Smooth muscle cell (in vitro differentiated cells): ENCODE data around the gene C1orf116. TPM values are rescaled to one million over a fixed set of nuclear protein-coding genes. Genes with fewer than 3 reads are reported as not detected.

Source experiments
- DNase-seq: peaks from one replicate; lab custom pipeline; 2025; ENCODE audit not compliant: unreplicated experiment; lab: John Stamatoyannopoulos, UW
- H2AFZ ChIP-seq: fragments of 200-600 bp; sonication (generic); 2 replicates; pipeline ENCODE4 v1.6.0; 2016; ENCODE audit warnings: antibody characterized with exemption, low read depth, mild to moderate bottlenecking
- H3F3A ChIP-seq: fragments of 200-600 bp; sonication (generic); 2 replicates; pipeline ENCODE4 v1.6.0; 2017; ENCODE audit warnings: antibody characterized with exemption, low read depth
- H3K27ac ChIP-seq: fragments of 200-600 bp; sonication (generic); 2 replicates; pipeline ENCODE4 v1.5.1; 2016; ENCODE audit warnings: low read depth, mild to moderate bottlenecking
- H3K27me3 ChIP-seq: fragments of 200-600 bp; sonication (generic); 2 replicates; pipeline ENCODE4 v1.6.1; 2016; ENCODE audit warnings: low read depth, mild to moderate bottlenecking
- H3K36me3 ChIP-seq: fragments of 200-600 bp; sonication (generic); 2 replicates; pipeline ENCODE4 v1.5.1; 2016; ENCODE audit warnings: low read depth
- H3K4me1 ChIP-seq: fragments of 200-600 bp; sonication (generic); 2 replicates; pipeline ENCODE4 v1.5.1; 2016; ENCODE audit warnings: low read depth
- H3K4me2 ChIP-seq: fragments of 200-600 bp; sonication (generic); 2 replicates; pipeline ENCODE4 v1.6.0; 2016; ENCODE audit warnings: mild to moderate bottlenecking
- H3K4me3 ChIP-seq: fragments of 200-600 bp; sonication (generic); 2 replicates; pipeline ENCODE4 v1.5.1; 2016; ENCODE audit warnings: mild to moderate bottlenecking
- H3K79me2 ChIP-seq: fragments of 200-600 bp; sonication (generic); 2 replicates; pipeline ENCODE4 v1.6.0; 2016; ENCODE audit warnings: low read depth, mild to moderate bottlenecking
- H3K9ac ChIP-seq: fragments of 200-600 bp; sonication (generic); 2 replicates; pipeline ENCODE4 v1.6.0; 2016; ENCODE audit warnings: low read depth
- H3K9me3 ChIP-seq: fragments of 200-600 bp; sonication (generic); replicated peaks from 2 replicates; pipeline ENCODE4 v1.5.1; 2016; ENCODE audit warnings: low read depth
- H4K20me1 ChIP-seq: fragments of 200-600 bp; sonication (generic); 2 replicates; pipeline ENCODE4 v1.6.0; 2016; ENCODE audit warnings: low read depth
- WGBS: methylation state at CpG from one replicate; pipeline ENCODE4 v1.1.7; 2016; ENCODE audit warnings: low lambda C conversion rate; 5-methylcytosine and 5-hydroxymethylcytosine counted together
- polyA plus RNA-seq: library from polyadenylated mRNA; unstranded; fragments of >200 nt; fragmentation: Nextera tagmentation; extraction: Ambion mirVana; gene quantifications from 2 replicates; pipeline ENCODE4 v1.2.1, GENCODE V29; 2016
- total RNA-seq: library from RNA; depleted of rRNA; stranded (reverse); fragments of >200 nt; gene quantifications from 2 replicates; pipeline ENCODE4 v1.2.3, GENCODE V29; 2014
- TF ChIP-seq, protein P1 (sequence below): fragments of 200-600 bp; sonication (generic); IDR thresholded peaks from 2 replicates; pipeline ENCODE4 v1.5.1; 2017; ENCODE audit warnings: borderline replicate concordance, mild to moderate bottlenecking, antibody characterized with exemption; ENCODE audit not compliant: insufficient read depth, poor library complexity, severe bottlenecking

Gene C1orf116
- total and polyA plus RNA-seq, 2 experiments from 2014 or later: 0.14 to 6.0 TPM

DNA sequence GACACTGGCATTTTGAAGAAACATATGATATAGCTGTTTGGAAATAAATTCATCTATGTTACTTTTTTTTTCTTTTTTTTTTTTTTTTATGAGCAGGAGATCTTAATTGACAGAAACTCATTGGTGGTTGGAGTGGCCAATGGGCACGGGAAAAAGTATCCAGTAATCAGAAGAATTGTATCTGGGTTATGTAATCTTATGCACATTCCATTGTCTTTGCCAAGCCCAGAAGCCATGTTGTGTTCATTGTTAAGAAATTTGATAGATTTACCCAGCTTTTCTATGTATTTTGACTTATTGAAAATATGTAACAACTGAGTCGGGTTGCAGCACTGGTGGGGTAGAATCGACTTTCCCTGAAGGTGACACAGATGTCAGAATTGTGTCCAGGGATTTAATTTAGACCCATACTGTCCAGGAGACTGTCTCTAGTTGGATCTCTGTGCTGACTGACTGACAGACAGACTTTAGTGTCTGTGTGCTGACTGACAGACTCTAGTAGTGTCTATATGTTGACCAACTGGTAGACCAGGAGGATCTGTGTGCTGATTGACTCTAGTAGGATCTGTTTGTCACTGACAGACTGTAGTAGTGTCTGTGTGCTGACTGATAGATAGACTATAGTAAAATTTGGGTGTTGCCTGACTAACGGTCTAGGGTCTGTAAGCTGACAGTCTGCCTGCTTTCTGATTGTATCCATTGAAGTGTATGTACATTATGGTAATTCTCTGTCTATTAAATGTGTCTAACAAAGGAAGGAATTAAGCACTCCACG, 43.8 kb upstream of the C1orf116 start:
- Histone ChIP-seq H3K9ac (no peak overlapping the region), H2AFZ (no peak overlapping the region), H4K20me1 (no peaks in the 10 kb centered on the region), H3K4me2 (no peak overlapping the region), H3K4me1 (no peaks in the 10 kb centered on the region), H3F3A (no peaks in the 10 kb centered on the region), H3K36me3 (no peaks in the 10 kb centered on the region), H3K27me3 (no peaks in the 10 kb centered on the region), H3K79me2 (no peaks in the 10 kb centered on the region), H3K9me3 (no peaks in the 10 kb centered on the region), H3K4me3 (no peak overlapping the region), H3K27ac (no peak overlapping the region)
- TF ChIP-seq, protein P1, sequence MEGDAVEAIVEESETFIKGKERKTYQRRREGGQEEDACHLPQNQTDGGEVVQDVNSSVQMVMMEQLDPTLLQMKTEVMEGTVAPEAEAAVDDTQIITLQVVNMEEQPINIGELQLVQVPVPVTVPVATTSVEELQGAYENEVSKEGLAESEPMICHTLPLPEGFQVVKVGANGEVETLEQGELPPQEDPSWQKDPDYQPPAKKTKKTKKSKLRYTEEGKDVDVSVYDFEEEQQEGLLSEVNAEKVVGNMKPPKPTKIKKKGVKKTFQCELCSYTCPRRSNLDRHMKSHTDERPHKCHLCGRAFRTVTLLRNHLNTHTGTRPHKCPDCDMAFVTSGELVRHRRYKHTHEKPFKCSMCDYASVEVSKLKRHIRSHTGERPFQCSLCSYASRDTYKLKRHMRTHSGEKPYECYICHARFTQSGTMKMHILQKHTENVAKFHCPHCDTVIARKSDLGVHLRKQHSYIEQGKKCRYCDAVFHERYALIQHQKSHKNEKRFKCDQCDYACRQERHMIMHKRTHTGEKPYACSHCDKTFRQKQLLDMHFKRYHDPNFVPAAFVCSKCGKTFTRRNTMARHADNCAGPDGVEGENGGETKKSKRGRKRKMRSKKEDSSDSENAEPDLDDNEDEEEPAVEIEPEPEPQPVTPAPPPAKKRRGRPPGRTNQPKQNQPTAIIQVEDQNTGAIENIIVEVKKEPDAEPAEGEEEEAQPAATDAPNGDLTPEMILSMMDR: no peak
- DNase-seq: no peak
- 93% methylated on average over 5 of the region's 5 CpGs for WGBS

DNA sequence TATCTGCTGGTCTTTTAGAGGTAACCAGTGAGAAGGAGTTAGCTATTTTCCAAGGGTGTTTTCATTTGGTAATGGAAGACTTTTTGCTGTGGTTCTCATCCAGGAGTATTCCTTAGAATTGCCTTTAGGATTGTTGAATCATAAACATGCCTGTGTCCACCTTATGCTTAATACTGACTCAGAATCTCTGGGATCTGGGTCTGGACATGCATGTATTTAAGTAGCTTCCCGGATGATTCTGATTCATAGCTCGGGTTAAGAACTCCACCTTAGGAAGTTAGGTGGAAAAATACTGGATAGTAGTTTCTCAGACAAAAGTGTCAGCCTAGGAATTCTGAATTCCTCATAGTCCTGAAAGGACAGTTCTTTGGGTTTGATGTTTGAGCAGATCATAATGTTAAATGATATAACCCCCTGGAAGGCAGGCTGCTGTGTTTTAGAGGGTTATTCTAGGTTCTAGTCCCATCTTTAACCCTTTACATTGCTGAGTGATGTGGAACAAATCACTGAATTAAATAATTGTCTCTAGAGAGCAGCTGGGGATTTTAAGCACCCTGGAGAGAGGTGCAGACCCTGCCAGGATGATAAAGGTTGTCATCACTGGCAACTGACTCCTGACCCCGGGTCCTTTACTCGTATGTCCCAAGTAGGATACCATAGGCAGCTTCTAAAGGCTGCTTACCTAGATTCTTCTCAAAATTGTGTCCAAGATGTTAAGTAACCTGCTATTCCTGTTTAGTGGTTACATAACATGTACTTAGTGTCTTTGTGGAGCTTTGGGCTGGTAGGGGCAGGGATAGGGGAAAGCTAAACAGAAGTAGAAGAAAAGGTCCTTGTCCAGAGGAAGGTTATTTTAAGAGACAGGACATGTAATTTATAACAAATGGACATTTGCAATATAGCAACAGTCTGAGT, 41.6 kb upstream of the C1orf116 start:
- DNase-seq: no peak
- TF ChIP-seq, protein P1: no peak
- H3K36me3 ChIP-seq: peaks cover 3% of the 10 kb centered on the region
- H3K9ac ChIP-seq: no peak overlapping the region
- H4K20me1 ChIP-seq: no peaks in the 10 kb centered on the region
- H3K27me3 ChIP-seq: no peaks in the 10 kb centered on the region
- no peak overlapping the region for H3K4me2 ChIP-seq
- no peak overlapping the region for H2AFZ ChIP-seq
- no peak overlapping the region for H3K27ac ChIP-seq
- 76% methylated on average over 4 of the region's 4 CpGs for WGBS
- H3K9me3 ChIP-seq: no peaks in the 10 kb centered on the region
- H3K79me2 ChIP-seq: no peaks in the 10 kb centered on the region
- H3K4me1 ChIP-seq: no peaks in the 10 kb centered on the region
- H3F3A ChIP-seq: no peaks in the 10 kb centered on the region
- H3K4me3 ChIP-seq: no peak overlapping the region

DNA sequence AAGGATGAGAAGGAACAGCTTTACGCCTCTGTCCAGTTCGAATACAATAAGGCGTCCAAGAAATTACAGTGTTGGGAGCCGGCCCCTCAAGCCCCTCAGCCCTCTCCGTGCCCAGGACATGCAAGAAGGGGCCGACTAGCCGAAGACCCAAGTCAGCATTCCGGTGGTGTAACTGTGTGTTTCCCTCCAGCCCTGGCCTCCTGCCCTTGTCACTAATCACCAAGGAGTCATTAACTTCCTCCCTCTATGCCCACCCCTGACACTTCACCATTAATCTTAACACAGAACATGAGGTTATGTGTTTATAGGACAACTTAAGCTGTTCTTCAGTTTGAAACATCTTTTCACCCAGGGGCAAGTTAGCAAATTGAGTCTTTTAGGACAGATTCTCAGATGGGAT, 39.7 kb upstream of the C1orf116 start:
- Histone ChIP-seq H2AFZ (no peak overlapping the region), H3K4me3 (no peak overlapping the region), H3K27me3 (no peaks in the 10 kb centered on the region), H3K9me3 (no peaks in the 10 kb centered on the region), H3K4me2 (no peak overlapping the region), H4K20me1 (no peaks in the 10 kb centered on the region), H3K79me2 (no peaks in the 10 kb centered on the region), H3K4me1 (no peaks in the 10 kb centered on the region), H3K27ac (no peak overlapping the region), H3K36me3 (peaks cover 6% of the 10 kb centered on the region), H3K9ac (no peak overlapping the region), H3F3A (no peaks in the 10 kb centered on the region)
- TF ChIP-seq, protein P1: no peak
- DNase-seq: no peak
- WGBS: 95% methylated on average over 8 of the region's 8 CpGs
